K562 (cell line): ENCODE data around the gene WWP2. TPM values are rescaled to one million over a fixed set of nuclear protein-coding genes. Genes with fewer than 3 reads are reported as not detected.

Source experiments
- BCLAF1 ChIP-seq, 2 experiments: fragments of 450-650 bp in 1 of 2; IDR thresholded peaks; 2 replicates each; pipeline ENCODE4 v1.6.1; 2011 to 2017; ENCODE audit warnings: low read depth in 2 of 2, antibody characterized with exemption in 1 of 2, borderline replicate concordance in 1 of 2, low read length in 1 of 2, mild to moderate bottlenecking in 1 of 2, mixed read lengths in 1 of 2; ENCODE audit not compliant: control insufficient read depth in 1 of 2
- DNMT1 ChIP-seq: fragments of 450-650 bp; IDR thresholded peaks from 2 replicates; pipeline ENCODE4 v1.6.1; 2016; ENCODE audit warnings: antibody characterized with exemption, mild to moderate bottlenecking
- FOXP1 ChIP-seq: sonication (generic); formaldehyde crosslinking; IDR thresholded peaks from 2 replicates; pipeline ENCODE4 v1.8.0; 2022; ENCODE audit warnings: mild to moderate bottlenecking, missing genetic modification reagents
- IFI16 ChIP-seq: fragments of 250-450 bp; sonication (Bioruptor Pico); IDR thresholded peaks from 2 replicates; pipeline ENCODE4 v2.1.2; 2022; ENCODE audit warnings: mild to moderate bottlenecking, inconsistent platforms
- NR3C1 ChIP-seq: sonication (generic); formaldehyde crosslinking; IDR thresholded peaks from 2 replicates; pipeline ENCODE4 v1.8.1; 2022; ENCODE audit warnings: missing genetic modification reagents
- RBM15 ChIP-seq: fragments of 200-400 bp; formaldehyde crosslinking; IDR thresholded peaks from 2 replicates; pipeline ENCODE4 v1.6.1; 2018; ENCODE audit warnings: mild to moderate bottlenecking, low read length, moderate library complexity; ENCODE audit not compliant: insufficient read depth
- TRIM25 ChIP-seq: fragments of 450-650 bp; IDR thresholded peaks from 2 replicates; pipeline ENCODE4 v1.7.0; 2016; ENCODE audit warnings: borderline replicate concordance
- ZNF274 ChIP-seq: IDR thresholded peaks from 2 replicates; pipeline ENCODE4 v1.6.1; 2011; ENCODE audit warnings: low read depth, mild to moderate bottlenecking, low read length, moderate library complexity, borderline replicate concordance
- ZNF609 ChIP-seq: sonication (generic); formaldehyde crosslinking; IDR thresholded peaks from 2 replicates; pipeline ENCODE4 v1.8.1; 2023; ENCODE audit warnings: missing genetic modification reagents, mild to moderate bottlenecking, borderline replicate concordance
- polyA plus RNA-seq, 8 experiments: library from polyadenylated mRNA; depleted of rRNA in 4 of 8; stranded (reverse) in 5 of 8; unstranded in 3 of 8; fragments of >200 nt; fragmentation: Nextera tagmentation in 2 of 8; fragmentation: Illumina TruSeq in 1 of 8; extraction: Ambion mirVana in 2 of 8; extraction: Trizol in 1 of 8; gene quantifications; 2 replicates each; pipeline versions ENCODE4 v1.2.1 to v1.2.3, GENCODE V29; 2011 to 2014; ENCODE audit warnings: inconsistent platforms in 1 of 8, missing spikeins in 1 of 8
- total RNA-seq, 7 experiments: library from RNA; depleted of rRNA in 6 of 7; stranded (reverse); fragments of >200 nt in 6 of 7; fragmentation: Illumina TruSeq in 2 of 7; extraction: Trizol in 2 of 7; gene quantifications; 2 replicates each; pipeline versions ENCODE4 v1.2.1 to v1.2.3, GENCODE V29; 2011 to 2021; ENCODE audit warnings: low replicate concordance in 1 of 7
- TF ChIP-seq, protein P1 (sequence below), 2 experiments: fragments of 450-650 bp; IDR thresholded peaks; 2 replicates each; pipeline ENCODE4 v1.6.1; 2018; ENCODE audit warnings: mild to moderate bottlenecking in 2 of 2, low read depth in 1 of 2; ENCODE audit not compliant: partially characterized antibody in 2 of 2
- TF ChIP-seq, protein P2 (sequence below): fragments of 250-450 bp; sonication (Bioruptor Pico); IDR thresholded peaks from 2 replicates; pipeline ENCODE4 v1.9.0; 2021; ENCODE audit warnings: mild to moderate bottlenecking

Gene WWP2
- total and polyA plus RNA-seq, 9 of the 15 experiments (the other 6 are each of a cell fraction or from before 2014, with no cell fraction given), result 1.9 to 34.4 (median 14.6) TPM

GRCh38 chr16:69762814-69763598 is 874 bp downstream of the WWP2 start (continued):
- no peak for TF ChIP-seq BCLAF1 (IDR thresholded peaks at IDR 0.05; ENCODE audit: borderline replicate concordance in 1 of 2, control insufficient read depth in 1 of 2, low read depth in 2 of 2, low read length in 1 of 2)
- TF ChIP-seq TRIM25, result no peak
- no peak for TF ChIP-seq ZNF274
- TF ChIP-seq DNMT1, result no peak
- TF ChIP-seq FOXP1 (CRISPR knock-in tag), result no peak
- TF ChIP-seq, protein P1, sequence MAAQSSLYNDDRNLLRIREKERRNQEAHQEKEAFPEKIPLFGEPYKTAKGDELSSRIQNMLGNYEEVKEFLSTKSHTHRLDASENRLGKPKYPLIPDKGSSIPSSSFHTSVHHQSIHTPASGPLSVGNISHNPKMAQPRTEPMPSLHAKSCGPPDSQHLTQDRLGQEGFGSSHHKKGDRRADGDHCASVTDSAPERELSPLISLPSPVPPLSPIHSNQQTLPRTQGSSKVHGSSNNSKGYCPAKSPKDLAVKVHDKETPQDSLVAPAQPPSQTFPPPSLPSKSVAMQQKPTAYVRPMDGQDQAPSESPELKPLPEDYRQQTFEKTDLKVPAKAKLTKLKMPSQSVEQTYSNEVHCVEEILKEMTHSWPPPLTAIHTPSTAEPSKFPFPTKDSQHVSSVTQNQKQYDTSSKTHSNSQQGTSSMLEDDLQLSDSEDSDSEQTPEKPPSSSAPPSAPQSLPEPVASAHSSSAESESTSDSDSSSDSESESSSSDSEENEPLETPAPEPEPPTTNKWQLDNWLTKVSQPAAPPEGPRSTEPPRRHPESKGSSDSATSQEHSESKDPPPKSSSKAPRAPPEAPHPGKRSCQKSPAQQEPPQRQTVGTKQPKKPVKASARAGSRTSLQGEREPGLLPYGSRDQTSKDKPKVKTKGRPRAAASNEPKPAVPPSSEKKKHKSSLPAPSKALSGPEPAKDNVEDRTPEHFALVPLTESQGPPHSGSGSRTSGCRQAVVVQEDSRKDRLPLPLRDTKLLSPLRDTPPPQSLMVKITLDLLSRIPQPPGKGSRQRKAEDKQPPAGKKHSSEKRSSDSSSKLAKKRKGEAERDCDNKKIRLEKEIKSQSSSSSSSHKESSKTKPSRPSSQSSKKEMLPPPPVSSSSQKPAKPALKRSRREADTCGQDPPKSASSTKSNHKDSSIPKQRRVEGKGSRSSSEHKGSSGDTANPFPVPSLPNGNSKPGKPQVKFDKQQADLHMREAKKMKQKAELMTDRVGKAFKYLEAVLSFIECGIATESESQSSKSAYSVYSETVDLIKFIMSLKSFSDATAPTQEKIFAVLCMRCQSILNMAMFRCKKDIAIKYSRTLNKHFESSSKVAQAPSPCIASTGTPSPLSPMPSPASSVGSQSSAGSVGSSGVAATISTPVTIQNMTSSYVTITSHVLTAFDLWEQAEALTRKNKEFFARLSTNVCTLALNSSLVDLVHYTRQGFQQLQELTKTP (IDR thresholded peaks at IDR 0.05; ENCODE audit: low read depth in 1 of 2, partially characterized antibody in 2 of 2), result peak in 1 of 2 experiments; percentile 49
- no peak for TF ChIP-seq RBM15
- no peak for TF ChIP-seq IFI16 (CRISPR knock-in tag)
- TF ChIP-seq, protein P2, sequence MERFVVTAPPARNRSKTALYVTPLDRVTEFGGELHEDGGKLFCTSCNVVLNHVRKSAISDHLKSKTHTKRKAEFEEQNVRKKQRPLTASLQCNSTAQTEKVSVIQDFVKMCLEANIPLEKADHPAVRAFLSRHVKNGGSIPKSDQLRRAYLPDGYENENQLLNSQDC (CRISPR knock-in tag), result no peak
- TF ChIP-seq ZNF609 (CRISPR knock-in tag), result no peak
- no peak for TF ChIP-seq NR3C1 (CRISPR knock-in tag)
